GM19372 (cell line): ENCODE measurements around the gene PNPLA1.

Experiments
- ATAC-seq: cut with Tn5 transposase; IDR thresholded peaks from one replicate; pipeline ENCODE4 v1.9.1; 2021; ENCODE audit warnings: mild to moderate bottlenecking, low read depth, moderate library complexity; ENCODE audit not compliant: unreplicated experiment

The PNPLA1 gene

GRCh38 chr6:36245572-36246061 lies 24.2 kb upstream of the PNPLA1 start:
- no peak for ATAC-seq

- no peak for ATAC-seq
Observed at GRCh38 chr6:36246506-36247268, 23.2 kb upstream of the PNPLA1 start.

DNA sequence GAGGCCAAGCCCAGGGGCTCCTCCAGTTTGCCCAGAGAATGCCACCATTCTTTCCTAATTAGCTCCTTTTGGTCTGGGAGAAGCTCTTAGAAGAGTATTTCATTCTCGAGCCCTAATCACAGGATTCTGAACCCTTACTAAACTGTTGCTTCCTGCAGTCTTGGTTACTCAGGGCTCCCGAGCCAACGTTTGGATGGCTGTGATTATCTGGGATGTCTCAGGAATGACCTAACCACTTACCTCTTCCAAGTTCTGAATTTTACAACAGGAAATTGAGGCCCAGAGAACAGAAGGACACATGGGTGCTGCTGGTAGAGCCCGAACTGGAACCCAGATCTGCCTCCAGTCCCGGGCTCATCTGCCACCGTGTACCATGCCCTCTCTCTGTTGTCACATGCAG lies 22.2 kb upstream of the PNPLA1 start:
- no peak for ATAC-seq

GRCh38 chr6:36248980-36249379 lies 20.9 kb upstream of the PNPLA1 start:
- ATAC-seq, result no peak

DNA sequence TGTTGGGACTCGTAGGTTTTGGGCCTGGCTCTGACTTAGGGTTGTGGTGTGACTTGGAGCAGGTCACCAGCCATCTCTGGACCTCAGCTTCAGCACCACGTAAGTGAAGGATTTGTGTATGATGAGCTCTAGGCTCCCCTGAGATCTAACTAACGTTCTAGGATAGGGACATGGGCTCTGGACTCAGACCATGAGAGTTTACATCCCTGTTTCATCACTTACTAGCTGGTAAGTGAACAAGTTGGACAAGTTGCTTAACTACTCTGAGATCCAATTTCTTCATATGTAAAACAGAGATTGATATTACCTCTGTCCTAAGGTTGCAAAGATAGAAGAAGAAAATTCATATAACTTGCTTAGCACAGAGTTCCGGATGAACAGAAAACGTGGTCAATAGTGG lies 20.3 kb upstream of the PNPLA1 start:
- ATAC-seq, result no peak

- no peak for ATAC-seq
Observed at GRCh38 chr6:36252005-36252404, 17.9 kb upstream of the PNPLA1 start.

DNA sequence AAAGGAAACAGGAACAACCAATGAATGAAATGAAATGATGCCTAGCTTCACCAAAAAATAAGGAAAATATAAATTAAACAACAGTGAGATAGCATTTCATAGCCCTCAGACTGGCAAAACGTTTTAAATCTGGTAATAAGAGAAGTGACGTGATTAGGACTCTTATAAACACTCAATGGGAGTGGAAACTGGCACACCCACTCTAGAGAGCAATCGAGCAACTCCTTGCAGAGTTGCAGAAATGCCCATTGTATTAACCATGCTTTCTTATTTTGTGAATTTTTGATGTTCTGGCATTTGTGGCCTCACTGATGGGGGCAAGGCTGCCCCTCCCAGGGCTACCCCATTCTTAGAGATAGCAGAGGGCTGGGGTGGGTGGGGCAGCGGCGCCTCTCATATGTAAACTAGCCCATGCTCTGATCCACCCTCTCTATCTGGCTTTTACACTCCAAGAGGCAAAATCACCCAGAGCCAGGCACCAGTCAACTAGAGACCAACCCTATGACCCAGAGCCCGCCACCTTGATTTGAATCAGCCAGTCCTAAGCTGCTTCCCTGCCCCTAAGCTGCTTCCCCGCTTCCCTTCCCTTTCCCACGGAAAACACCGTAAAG lies 6.4 kb upstream of the PNPLA1 start:
- ATAC-seq, result no peak

- ATAC-seq, result no peak
Observed at GRCh38 chr6:36265744-36266143, 4.1 kb upstream of the PNPLA1 start.

DNA sequence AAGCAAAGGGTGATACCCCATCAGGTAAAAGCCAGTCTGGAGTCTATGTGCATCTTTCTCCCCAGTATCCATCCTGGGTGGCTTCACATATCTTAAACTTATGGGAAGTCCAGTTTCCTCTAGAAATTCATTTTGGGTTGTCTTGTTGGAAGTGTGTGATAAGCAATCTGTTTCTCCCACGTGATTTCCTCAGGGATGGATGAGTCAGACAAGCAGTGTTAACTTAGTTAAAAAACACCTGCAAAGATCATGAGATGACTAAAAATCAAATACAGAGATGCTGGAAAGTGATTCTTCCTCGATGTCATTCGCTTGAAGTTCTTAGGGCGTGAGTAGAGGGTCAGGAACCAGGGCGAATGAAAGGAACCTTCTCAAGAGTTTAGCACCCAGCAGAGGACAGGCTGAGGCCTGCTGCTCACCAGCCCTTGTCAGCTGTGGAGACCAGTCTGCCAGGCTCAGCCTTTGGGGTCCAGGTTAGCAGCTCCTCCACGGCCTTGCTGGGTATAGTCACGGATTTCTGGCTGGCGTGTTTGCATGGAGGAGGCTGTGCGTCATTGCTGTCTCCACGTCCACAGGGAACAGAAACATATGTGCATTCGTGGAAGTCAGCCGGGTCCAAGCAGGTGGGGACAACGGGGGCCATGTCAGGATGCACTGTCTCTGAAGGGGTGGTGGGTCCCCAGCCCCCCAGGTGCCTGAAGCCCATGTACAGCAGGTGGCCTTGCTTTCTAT lies 2.8 kb upstream of the PNPLA1 start:
- no peak for ATAC-seq

DNA sequence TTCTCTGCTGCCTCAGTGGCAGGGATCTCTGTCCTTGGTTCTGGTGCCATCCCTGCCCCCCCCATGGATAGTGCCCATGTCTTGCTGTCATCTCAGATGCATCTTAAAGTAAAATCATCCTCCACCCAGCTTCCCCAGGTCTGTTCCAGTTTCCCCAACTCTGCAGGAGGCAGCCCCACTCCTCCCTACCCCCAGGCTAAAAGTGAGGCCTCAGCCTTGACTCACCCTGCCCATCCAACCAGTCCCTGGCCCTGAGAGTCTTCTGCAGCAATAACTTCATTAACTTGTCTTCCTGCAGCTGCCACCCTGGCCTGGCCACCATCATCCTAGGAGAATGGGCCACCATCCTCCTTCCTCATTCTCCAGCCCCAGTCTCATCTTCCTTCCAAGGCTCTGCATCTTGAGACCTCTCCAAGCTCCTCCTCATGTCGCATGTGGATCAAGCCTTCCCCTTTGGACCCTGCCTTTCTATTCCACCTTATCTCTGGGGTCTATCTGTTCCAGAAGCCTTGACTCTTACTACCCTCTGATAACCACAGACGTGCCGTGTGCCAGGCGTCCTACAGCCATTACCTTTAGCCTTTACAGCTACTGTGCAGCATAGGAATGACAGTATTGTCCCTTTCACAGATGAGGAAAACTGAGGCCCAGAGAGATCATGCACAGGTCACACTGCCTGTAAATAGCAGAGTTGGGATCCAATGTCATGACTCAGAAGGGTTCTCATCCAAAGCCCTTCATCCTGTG lies 2.0 kb upstream of the PNPLA1 start:
- ATAC-seq, result no peak

- ATAC-seq, result no peak
Observed at GRCh38 chr6:36268478-36269275, 1.2 kb upstream of the PNPLA1 start.

DNA sequence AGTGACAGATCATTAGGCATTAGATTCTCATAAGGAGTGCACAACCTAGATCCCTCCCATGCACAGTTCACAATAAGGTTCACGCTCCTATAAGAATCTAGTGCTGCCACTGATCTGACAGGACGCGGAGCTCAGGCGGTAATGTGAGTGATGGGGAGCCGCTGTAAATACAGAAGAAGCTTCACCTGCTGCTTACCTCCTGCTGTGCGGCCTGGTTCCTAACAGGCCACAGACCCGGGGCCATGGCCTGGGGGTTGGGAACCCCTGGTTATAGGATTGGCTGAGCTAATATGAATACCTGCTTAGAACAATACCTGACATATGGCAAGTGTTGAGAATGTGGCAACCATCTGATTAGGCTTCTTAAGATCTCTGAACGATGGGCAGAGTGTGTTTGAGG lies 2.4 kb downstream of the PNPLA1 start:
- ATAC-seq, result no peak

DNA sequence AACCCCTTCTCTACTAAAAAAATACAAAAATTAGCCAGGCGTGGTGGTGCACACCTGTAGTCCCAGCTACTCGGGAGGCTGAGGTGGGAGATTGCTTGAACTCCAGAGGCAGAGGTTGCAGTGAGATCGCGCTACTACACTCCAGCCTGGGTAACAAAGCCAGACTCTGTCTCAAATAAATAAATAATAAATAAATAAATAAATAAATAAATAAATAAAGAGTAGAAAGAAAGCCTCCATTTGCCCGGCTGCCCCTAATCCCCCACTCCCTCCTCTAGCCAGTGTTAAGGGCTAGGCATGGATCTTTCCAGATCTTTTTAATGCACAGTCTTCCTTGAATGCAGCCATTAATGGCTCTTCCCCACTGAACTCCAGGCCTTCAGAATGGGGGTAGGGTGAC lies 3.2 kb downstream of the PNPLA1 start:
- no peak for ATAC-seq

GRCh38 chr6:36273802-36274514 lies 4.1 kb downstream of the PNPLA1 start:
- no peak for ATAC-seq

- ATAC-seq, result no peak
Observed at GRCh38 chr6:36276581-36277536, 7.0 kb downstream of the PNPLA1 start.

DNA sequence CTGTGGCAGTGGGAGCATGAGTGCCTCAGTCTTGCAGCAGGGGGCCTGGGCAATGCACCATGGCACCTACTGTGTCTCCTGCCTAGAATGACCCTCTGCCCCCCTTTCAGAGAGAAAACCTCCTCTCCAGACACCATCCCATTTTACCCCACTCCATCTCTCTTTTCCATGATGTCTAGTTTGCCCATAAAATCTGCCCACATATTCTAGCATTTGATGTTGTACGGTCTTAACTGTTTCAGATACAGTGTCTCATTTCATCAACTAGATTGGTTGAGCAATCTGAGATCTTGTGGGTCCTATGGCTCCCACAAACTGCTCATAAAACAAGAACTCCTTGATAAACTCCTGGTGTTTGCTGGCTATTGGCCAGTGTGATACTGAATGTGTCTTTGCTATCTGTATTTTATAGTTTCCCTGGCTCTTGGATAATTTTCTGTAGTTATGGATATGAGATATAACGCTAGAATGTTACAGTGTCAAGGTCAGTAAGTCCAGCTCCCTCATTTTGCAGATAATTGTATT lies 8.1 kb downstream of the PNPLA1 start:
- ATAC-seq, result no peak

DNA sequence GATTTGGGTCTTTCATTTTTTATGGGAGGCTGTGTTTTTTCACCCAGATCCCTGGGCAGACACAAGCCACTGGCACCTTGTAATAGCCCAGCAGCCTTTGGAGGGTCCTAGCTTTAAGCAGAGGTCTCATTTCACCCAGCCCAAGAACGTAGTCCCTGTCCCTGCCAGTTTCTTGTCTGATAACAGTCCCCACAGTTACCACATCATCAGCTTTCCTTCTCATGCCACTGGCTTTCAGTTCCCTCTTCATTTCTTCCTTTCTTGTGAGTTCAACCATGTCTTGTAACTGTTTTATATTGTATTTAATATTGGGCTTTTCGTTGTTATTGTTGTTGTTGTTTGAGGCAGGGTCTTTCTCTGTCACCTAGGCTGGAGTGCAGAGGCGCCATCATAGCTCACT lies 10.6 kb downstream of the PNPLA1 start:
- no peak for ATAC-seq

DNA sequence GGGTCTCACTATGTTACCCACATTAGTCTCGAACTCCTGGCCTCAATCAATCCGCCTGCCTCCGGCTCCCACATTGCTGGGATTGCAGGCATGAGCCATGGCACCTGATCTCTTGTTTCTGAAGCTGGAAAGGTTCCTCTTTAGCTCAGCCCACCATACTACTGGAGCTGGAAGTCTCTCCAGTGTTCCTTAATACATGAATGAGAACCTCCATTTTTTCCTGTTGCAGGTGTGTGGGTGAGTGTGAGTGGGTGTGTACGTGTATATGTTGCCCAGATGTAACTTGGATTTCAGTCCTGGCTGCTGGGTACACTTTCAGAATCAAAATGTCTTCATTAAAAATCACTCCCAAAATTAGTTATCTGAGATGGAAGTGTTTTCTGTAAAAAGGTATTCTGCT lies 11.1 kb downstream of the PNPLA1 start:
- ATAC-seq, result no peak
